NCI-H2081 (cell line): Measurements from ENCODE around the gene RASA1.

Experiments used
- DNase-seq, 2 experiments: peaks; one replicate each; lab custom pipeline; 2025; lab: John Stamatoyannopoulos, UW

RASA1 gene

DNA sequence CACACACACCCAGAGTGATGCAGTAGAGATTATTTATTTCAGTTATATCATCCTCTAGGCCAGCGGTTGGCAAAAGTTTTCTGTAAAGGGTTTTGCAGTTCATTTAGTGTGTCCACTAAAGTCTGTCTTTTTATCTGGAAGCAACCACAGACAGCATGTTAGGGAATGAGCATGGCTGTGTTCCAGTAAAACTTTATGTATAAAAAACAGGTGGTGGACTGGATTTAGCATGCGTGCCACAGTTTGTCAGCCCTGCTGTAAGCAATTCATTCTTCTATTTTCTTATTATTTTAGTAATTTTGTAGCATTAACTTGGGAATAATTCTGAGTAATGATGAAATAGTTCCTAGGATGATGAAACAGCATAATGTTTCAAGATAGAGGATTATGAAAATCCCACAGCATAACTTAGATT is 93.4 kb downstream of the RASA1 start:
- DNase-seq = no peak

DNA sequence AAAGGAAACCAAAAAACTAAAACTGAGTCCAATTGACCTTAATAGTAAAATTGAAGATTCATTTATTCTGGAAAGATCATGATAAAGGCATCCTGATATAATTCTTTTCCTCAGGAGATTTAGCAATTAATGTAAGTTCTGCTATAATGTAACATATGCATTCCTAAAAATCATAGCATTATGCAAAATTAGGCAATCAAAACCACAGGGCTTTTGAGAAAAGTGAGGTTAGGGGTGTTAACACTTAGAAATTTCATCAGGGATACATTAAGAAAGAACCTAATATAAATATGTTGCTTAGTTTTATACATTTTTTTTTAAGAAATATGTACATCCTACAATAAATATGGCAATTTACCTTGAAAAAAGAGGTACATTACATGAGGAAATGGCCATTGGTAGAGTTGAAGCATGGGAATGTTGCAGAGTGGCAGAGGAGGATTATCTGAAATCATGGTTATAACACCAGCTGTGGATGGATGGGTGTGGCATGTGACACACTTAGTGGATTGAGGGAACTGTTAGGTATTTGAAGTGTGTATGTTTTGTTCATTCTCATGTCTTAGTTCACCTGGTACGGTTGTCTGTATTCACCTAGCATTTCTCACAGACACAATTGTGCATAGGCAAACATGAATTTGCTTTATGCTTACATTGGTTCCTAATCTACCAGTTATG is 94.0 kb downstream of the RASA1 start:
- DNase-seq = no peak

DNA sequence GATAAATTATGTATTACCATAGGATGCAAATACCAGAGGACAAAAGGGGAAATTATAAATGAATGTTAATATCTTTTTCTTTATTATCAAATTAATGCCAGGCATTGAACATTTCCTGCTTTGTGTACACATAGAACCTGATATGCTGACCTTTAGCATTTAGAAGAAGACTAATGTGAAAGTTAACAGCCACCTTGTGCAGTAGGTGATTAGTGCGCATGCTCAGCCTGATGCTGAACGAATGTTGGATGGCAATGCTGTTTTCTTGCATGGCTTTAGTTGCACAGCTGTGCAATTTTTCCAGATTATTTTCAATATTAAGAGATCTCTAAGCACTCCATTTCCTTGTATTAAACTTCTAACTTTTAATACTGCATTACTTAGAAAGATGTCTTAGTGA is 99.6 kb downstream of the RASA1 start:
- DNase-seq = no peak

DNA sequence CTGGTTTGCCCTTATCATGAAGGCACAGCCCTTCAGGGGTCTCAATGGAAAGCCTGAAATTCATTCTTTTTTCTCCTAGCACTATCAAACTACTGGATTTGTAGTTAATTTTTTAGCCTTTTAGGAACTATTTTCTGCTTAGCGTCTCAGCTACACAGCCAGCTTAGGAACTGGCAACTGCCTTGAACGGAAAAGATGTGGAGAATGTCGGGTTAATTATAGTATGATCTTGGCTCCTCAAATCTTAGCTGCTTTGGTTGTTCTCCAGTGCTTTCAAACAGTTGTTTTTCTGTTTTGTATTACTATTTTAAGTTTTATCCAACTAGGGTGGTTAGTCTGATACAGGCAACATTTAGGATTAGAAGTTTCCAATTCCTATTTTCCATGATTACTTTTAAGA is 100.9 kb downstream of the RASA1 start:
- DNase-seq = no peak

DNA sequence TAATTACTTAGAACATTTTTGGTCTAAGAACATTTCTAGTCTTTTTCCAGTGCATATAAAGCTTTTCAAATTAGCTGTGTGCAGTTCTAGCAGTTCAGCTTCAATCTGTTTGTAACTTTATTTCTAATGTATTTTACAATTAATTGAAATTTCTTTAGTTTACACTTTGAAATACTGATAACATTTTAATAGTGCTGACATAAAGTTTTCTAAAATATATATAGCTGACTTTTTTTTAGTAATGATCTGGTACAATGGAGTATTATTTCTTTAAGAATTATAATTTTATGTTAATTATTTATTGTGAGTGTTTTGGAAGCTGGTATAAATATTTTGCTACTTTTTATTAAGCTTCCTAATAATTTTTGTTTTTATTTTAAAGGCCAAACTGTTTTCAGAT is 101.7 kb downstream of the RASA1 start:
- DNase-seq = no peak

DNA sequence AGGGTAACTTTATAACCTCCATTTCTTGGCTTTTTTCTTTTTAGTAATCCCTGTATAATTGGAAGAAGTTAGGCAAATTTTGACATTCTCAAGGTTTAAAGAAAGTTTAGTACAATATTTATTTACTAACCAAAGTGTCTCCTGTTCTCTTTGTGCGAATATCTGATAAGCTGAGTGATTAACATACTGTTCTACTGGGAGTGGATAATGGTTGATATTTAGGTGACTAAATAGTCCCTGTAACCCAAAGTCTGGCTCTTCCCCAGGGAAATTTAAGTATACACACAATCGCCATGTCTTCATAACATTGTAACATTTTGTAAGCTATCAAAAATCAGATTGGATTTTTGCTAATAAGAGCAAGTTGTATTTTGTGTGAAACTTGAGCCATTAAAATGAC is 105.0 kb downstream of the RASA1 start:
- no peak for DNase-seq

DNA sequence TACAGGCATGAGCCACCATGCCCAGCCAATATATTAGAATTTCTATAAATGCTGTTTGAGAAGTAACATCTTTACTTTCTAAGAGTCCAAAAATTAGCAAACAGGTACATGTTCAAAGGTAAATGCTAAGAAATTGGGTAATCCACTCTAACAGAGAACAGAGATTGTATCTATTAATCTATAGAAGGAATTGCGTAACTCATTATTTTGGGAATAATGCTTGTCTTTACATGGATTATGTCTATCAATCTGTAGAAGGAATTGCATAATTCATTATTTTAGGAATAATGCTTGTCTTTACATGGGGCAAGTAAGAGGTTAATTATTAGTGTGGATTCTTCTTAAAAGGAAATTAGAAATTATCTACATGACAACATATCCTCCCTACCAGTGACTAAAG is 114.5 kb downstream of the RASA1 start:
- DNase-seq = no peak

DNA sequence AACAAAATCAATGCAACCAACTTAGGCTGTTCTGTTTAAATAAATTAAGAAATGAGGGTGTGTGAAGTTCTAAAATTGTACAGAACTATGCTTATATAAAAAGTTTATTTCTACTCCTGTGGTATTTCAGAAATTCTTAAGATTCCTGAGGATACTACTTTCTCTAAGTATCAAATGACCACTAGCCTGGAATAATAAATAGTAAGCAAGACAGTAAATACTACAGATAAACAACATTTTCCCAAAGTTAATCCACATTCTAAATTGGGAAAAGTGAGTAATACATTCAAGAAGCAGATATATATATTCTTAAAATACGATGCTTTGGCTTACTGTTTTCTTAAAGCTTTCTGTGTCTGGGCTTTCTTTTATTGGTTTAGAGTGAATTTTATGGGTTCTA is 115.5 kb downstream of the RASA1 start:
- no peak for DNase-seq

DNA sequence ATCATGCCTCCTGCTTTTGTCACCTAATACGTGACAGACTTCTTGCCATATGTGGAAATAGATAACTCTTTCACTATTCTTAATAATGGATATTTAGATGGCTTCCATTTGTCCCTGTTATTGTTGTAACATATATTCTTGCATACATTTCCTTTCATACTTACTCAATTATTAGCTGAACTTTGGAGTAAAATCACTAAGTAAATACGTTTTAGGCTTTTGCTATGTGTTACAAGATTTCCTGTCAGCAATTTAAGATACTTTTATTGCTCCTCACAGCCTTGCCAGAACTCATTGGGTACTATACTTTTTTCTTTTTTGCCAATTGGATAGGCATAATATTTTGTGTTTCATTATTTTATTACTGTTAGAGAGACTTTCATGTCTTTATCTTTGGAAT is 118.1 kb downstream of the RASA1 start:
- DNase-seq = no peak

DNA sequence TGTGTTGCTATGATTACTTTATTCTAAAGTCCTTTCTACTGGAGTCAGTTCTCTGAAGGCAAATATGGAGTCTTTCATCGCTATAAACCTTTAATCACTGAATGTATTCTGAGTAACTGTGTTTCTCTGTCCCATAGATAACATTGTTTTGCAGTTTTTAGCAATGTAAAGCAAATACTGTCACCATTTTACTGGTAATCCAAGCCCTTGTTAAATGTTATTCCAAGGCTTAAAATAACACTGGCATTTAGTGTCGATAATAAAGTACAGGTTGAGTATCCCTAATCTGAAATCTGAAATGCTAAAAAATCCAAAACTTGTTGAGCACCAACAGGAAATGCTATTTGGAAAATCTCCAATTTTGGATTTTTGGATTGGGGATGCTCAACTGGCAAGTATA is 120.4 kb downstream of the RASA1 start:
- no peak for DNase-seq

DNA sequence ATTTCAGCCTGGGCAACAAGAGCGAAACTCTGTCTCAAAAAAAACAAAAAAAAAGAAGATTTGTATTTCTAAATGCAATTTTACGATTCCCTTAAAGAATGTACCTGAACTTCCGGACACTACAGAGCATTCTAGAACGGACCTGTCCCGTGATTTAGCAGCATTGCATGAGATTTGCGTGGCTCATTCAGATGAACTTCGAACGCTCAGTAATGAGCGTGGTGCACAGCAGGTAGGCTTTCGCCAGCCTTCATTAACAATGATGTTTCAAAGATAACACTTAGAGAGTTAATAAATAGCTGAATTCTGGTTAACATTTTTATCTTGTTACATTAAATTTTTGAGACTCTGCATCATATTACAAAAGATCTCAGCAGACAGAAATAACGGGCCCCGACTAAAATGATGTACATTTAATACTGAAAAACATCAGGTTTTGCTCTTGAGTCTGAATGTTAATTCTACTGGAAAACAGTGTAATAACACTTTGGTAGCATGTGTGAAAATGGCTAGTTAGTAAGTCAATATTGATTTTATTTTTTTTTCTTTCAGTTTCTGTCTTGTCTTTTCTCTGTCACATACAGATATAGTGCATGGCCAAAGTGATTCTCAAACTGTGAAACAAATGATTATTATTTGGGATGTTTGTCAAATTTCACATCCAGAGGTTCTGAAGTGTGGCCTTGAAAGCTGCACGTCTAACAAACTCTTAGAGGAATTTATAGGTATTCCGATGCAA is 121.8 kb downstream of the RASA1 start:
- DNase-seq = no peak

DNA sequence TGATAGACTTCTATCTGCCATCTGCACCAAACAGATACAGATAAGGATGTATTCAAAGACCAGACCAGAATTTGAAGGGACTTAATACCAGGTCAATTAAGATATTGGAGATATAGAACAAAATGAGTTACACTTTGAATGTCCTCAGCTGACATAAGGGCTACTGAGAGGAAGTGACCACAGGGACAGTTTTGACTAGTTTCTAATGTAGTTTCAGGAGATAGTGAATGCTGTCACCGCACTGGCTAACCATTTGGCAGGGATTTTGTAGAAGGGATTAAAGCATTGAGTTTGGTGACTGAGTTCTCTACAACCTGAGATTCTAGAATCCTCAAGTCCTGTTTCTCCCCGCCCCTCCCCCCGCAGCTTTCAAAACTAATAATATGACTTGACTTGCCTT is 122.4 kb downstream of the RASA1 start:
- DNase-seq = no peak

DNA sequence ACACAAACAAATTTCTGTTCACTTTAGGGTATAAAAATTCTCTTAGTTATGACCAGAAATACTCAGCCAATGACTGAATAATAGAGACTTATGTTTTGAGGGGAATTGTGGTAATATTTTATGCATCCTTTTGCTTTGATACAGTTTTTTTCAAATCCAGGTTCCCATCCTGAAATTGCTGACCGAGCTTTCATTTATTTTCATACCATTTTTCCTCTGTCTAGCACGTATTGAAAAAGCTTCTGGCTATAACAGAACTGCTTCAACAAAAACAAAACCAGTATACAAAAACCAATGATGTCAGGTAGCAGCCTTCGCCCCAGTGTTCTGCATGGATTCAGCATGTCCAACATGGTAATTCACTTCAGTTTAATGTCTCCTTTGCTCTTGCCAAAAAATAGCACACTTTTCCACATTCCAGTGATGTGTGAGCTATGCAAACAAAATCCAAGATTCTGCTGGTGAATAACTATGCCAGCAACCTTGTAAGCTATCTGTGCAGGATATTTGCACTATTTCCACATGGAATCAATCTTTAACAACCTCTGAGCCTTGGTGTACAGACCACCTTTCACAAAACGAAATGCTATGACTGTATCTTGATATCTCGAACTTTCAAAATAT is 123.0 kb downstream of the RASA1 start:
- DNase-seq = no peak

DNA sequence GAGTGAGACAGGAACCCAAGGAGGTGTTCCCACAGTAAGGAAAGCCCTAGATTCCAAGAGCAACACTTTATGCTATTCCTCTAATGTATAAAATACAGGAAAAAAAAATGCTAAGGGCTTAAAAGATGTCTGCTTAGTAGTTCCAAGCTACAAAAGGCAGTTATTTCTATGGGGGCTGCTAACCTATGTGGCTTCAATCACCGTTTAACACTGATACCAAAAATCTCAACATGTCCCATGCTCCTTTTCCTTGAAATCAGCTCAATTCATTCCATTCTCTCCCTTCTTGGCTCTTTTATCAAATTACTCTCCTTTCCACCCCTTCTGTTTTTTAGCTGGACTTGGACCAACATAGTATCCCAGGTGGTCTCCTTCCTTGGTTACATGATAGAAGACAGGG is 124.5 kb downstream of the RASA1 start:
- no peak for DNase-seq

DNA sequence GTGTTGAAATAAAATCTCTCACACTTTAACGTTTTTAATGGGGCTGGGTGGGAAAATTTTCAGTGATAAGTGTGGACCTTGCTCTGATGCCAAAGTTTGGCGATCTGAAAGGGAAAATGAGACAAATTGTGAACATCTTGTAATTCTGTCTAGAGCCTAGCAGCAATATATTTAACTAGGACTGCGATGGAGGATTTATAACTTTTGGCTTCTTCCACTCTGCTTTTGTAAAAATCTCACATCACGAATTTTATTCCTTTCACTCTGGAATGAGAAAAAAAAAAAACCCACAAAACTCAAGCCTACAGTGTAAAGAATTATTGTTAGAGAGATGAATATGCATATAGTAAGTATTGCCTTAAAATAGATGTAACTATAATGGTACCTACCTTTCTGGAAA is 125.1 kb downstream of the RASA1 start:
- DNase-seq = no peak

DNA sequence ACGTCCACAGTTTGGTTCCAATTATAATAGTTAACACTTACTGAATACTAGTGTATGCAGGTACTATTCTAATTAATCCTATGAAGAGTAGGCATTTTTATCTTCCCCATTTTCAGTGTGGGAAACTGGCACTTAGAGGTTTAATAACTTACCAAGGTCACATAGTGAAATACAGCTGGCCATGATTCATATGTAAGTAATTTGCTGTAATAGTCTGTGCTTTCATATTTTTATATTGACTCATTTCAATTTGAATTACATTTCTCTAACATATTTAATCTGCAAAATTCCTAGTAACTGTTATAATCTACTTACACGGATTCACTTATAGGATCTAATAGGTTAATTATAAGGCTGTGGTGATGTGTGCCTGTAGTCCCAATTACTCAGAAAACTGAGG is 125.6 kb downstream of the RASA1 start:
- no peak for DNase-seq

DNA sequence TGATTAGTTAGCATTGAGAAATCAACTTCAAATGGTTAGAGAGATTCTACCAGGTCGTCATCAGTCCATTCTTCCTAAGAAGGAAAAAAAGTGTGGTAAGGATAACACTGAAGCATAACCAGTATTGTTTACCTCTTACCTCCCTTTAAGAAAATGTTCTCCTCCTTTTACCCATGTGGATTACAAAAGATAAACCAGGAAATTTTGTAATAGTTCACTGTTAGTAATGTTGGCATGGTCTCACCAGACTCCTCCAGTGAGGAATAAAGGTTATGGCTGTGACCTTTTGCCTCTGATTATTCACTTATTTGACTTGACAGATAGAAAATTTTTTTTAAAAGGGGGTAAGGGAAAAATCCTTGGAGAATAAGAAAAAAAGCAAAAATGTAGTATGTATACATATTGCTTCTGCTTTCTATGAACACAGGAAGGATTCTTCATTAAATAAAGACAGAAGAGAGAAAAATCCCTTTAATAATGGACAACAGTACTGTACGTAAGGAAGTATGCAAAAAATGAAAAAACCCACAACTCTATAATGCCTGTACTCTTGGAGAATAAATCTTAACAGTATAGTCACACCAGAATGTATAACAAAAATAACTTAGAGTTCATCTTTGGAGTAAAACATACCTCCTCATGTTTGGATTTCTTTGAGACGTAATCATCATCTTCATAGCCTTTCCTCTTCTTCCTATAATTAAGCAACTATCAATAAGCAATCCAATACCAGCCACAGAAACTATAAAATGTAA is 126.9 kb downstream of the RASA1 start:
- DNase-seq = no peak

DNA sequence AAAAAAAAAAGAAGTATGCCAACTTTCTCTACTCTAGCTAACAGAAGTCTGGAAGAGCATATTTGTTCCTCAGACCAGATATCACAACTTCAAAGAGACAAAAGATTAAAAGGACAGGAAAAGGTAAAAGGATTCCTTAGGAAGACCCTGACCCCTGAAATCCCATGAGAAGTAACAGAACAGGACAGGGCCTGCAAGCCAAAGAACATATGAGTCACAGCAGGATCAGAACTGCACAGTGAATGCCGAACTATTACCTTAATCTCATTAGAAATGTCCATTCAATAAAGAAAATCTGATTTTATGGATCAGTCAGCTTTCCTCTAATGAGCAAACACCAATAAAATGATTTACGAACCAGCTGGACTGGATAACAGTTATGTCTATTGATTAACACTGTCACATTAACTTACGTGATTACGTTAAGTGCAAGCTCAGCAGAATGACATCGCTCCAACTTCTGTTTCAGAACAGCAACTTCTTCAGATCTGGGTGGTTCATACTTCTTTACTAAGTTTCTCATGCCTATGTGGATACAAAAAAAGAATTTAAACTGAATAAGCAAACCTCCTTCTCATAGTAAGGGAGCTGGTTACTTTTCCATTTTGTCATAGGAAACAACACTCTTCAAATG is 131.4 kb downstream of the RASA1 start:
- DNase-seq = no peak

DNA sequence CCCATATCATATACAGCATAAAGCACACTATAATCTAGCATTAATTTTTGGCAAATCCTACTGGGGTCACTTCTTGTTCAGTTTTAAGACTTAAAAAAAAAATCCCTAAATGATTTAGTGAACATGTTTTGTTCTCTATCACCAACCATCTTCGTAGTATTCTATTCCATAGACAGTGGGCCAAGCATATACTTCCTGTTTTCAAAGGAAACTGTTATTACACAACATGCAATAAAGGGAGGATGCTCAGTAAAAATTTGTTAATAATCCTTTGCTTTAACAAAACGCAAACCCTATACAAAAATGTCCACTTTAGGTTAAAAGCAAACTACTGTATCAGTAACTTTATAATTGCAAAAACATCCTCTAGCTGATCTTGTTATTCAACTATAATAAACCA is 132.0 kb downstream of the RASA1 start:
- no peak for DNase-seq

DNA sequence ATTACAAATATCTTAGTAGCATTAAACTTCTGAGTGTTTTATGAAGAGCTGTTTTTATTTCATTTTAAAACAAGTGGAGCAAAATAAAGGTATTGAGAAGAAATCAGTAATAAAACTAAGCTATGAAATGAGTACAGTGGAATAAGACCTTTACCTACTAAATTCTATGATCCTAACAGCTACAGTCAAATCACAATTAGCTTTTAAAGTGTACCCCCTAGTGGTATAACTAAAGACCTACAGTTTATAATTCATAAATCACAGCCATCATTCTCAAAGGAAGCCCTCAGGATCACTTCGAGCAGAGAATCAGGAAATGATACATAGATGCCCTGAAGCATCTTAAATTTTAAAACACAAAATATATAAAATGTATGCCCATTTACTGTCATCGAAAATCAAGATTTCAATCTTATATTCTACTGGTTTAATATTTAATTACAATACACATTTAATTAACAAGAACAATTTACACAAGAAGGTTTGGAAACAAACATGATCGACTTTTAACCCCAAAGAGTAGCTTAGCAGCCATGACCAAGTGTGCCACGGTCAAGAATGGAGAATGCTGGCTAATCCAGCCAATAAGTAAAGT is 132.7 kb downstream of the RASA1 start:
- peak; percentile 9 to 36 for DNase-seq

DNA sequence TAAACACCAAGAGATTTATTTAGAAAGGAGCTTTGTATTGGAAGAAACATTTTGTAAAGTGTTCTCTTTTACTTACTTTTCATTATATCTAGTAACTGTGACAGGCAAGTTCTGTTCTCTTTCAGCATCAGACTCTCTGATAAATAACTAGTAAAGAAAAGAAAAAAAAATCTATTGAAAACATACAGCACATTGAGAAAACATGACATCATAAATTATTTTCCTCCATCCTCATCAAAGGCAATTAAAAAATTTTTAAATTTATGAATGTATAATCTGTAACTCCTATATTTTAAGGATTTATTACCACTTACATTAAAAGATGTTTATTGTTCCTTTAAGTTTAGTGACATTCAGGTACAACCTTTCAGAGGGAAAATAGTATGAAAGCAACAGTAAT is 133.9 kb downstream of the RASA1 start:
- no peak for DNase-seq

DNA sequence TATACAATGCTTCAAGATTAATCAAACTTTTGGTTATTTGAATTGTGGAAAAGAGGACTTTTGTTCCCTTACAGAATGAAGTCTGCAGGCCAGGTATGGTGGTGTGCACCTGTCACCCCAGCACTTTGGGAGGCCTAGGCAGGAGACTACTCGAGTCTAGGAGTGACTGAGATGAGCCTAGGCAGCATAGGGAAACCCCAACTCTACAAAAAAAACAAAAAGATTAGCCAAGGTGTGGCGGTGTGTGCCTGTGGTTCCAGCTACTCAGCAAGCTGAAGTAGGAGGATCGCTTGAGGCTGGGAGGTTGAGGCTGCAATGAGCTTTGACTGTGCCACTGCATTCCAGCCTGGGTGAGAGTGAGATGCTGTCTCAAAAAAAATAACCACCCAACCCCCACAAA is 135.7 kb downstream of the RASA1 start:
- DNase-seq = no peak
